ENCODE results near the gene TNPO1.

- no peak for TF ChIP-seq POLR2A (IDR thresholded peaks at IDR 0.05)
- no peak for TF ChIP-seq CTCF (IDR thresholded peaks at IDR 0.05)
These were observed 123.6 kb downstream of the TNPO1 start for GRCh38 chr5:72940082-72940481.

All from adrenal gland (tissue), 5 donors.